Left forelimb (tissue), 1 donor: ENCODE measurements around the gene KAZN.

Source experiments
- DNase-seq: peaks from one replicate; pipeline ENCODE4 v3.0.0-alpha.2; 2018; ENCODE audit warnings: low spot score

The KAZN gene

GRCh38 chr1:14980621-14981218 lies 382.2 kb downstream of the KAZN start:
- no peak for DNase-seq

DNA sequence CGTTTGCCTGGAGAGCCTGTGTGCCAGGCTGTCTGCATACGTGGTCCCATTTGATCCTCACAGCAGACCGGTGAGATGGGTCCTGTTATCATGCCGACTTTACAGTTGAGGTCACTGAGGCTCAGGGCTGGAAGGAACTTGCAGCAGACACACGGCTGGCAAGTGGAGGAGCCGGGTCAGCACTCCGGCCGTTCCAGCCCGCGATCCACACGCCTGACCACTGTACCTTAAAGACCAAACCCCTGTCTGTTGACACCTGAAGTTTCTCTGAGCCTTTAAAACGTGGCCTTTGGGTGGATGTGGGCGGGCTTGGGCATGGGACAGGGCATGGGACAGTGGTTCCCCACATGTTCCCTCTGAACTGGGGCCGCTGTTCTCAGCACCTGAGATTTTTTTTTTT lies 383.5 kb downstream of the KAZN start:
- DNase-seq = no peak

GRCh38 chr1:14983277-14983676 lies 384.8 kb downstream of the KAZN start:
- DNase-seq = no peak

DNA sequence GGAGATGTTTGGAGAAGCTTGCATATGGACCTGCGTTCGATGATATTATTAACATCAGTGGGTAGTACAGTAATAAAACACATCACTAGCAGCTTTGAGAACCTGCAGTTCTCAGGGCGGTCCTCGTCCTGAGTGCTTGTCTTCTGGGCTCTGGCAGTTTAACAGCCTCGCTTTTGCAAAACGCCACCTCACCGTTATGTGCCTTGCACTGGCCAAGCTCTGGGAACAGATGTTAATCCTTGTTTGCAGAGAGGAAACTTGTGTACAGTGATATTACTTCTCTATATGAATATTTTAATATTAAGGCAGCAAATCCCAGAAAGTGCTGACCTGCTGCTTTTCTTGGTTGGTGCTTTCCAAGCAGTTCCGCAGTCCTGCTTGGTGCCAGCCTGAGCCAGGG lies 387.7 kb downstream of the KAZN start:
- no peak for DNase-seq

- DNase-seq = peak; percentile 82
These were observed 389.5 kb downstream of the KAZN start for GRCh38 chr1:14987829-14988603.

- DNase-seq = no peak
These were observed 390.2 kb downstream of the KAZN start for GRCh38 chr1:14988636-14989035.

- DNase-seq = no peak
These were observed 391.6 kb downstream of the KAZN start for GRCh38 chr1:14989931-14990728.

DNA sequence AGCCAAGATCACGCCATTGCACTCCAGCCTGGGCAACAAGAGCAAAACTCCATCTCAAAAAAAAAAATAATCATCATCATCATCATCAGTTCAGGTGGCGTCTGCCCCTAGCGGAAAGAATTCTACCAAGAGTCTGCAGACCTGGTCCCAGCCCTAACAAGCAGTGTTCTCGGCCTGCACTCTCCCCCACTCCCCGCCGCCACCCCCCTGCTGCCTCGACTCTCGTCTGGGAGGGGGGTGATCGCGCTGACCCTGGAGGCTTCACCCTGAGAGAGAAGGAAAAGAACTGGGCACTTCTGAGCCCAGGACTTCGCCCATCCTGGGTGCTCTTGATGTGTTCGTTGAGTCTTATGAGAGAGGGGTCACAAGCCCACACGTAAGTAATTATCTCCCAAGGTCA lies 394.9 kb downstream of the KAZN start:
- DNase-seq = no peak

GRCh38 chr1:14994148-14994547 lies 395.7 kb downstream of the KAZN start:
- no peak for DNase-seq

- DNase-seq = no peak
These were observed 396.5 kb downstream of the KAZN start for GRCh38 chr1:14994841-14995437.

DNA sequence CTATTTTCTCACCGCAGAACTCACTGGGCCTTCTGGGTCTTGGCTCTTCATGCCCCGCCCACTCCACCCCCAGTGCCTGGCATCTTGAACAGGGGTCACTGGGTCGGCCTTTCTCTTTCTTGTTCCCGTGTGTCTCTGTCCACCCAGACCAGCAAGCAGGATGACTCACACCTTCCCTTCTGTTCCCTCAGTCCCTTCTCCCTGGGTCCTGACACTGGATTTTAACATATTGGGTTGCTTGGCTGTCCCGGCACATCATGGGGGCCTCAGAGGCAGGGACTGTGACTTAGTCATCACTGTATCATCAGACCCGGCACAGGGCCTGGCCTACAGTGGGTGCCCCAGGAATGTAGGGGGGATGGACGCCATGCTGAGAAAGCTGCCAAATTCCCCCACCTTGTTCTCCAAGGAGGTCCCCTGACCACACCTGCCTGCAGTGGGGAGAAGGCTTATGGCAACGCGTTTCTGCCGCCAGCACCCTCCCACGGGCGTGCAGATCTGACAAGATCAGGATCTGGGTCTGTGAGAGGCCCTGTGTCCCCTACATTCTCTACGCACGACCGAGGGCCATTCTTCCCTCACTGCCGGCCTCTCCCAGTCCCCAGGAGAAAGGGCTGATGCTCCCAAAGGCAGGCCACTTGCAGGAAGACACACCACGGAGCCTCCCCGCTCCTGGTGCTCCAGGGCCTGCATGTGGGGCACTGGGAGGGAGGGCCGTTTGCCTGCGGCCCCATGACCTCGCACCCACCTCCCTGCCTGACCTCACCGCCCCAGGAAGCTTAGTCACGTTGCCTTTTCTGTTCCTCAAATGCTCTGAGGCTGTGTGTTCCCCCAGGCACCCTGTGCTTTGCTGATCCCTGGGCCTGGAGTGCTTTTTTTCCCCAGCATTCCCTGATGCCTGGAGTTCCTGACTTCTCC lies 397.9 kb downstream of the KAZN start:
- DNase-seq = no peak

- no peak for DNase-seq
These were observed 399.3 kb downstream of the KAZN start for GRCh38 chr1:14997646-14998276.

GRCh38 chr1:14999441-14999840 lies 401.0 kb downstream of the KAZN start:
- DNase-seq = no peak

DNA sequence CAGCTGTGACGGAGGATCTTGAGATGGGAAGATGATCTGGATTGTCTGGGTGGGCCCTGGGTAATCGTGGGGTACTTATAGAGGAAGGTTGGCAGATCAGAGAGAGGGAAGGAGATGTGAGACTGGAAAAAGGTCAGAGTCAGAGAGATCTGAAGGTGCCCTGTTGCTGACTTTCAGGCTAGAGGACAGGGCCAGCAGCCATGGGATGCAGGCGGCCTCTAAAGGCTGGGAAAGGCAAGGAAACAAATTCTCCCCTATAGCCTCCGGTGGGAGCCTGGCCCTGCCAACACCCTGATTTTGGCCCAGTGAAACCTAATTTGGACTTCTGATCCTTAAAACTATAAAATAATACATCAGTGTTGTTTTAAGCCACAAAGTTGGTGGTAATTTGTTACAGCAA lies 401.5 kb downstream of the KAZN start:
- DNase-seq = no peak

GRCh38 chr1:15000671-15001070 lies 402.2 kb downstream of the KAZN start:
- no peak for DNase-seq

GRCh38 chr1:15001317-15001915 lies 402.9 kb downstream of the KAZN start:
- DNase-seq = no peak

GRCh38 chr1:15002325-15002724 lies 403.8 kb downstream of the KAZN start:
- DNase-seq = no peak

DNA sequence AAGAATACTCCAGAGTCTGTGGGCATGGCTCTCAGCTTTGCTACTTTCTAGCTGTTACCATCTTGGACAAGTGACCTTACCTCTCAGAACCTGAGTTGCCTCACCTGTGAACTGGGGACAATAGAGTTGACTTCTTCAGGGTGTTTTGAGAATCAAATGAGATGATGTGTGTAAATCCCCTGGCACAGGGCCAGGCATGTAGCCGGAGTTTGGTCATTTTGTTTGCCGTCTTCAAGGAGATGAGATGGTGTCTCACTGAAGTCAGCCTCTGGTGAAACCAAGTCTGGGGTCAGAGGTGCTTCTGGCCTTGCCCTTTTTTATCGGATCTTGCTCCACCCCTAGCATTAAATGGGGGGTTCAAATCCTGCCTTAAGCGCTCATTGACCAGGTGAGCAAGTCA lies 405.9 kb downstream of the KAZN start:
- no peak for DNase-seq

GRCh38 chr1:15005116-15005515 lies 406.6 kb downstream of the KAZN start:
- no peak for DNase-seq

- no peak for DNase-seq
These were observed 408.9 kb downstream of the KAZN start for GRCh38 chr1:15007368-15007767.

GRCh38 chr1:15007842-15008241 lies 409.4 kb downstream of the KAZN start:
- DNase-seq = no peak
